GM12878 (cell line): ENCODE measurements around the gene PML.

Experiments used
- BCL11A ChIP-seq: IDR thresholded peaks from 2 replicates; pipeline ENCODE4 v1.6.1; 2011; ENCODE audit warnings: low read depth, low read length
- DPF2 ChIP-seq: fragments of 450-650 bp; IDR thresholded peaks from 2 replicates; pipeline ENCODE4 v1.6.1; 2017; ENCODE audit warnings: mild to moderate bottlenecking
- EP300 ChIP-seq, 2 experiments: fragments of 150-350 bp in 1 of 2; IDR thresholded peaks; 2 replicates each; pipeline ENCODE4 v1.6.1; 2011 to 2012; ENCODE audit warnings: low read depth in 2 of 2, low read length in 2 of 2, borderline replicate concordance in 1 of 2, improper control_type of control experiment in 1 of 2, inconsistent platforms in 1 of 2; ENCODE audit not compliant: control insufficient read depth in 1 of 2
- HDAC2 ChIP-seq: fragments of 200-600 bp; sonication (generic); IDR thresholded peaks from 2 replicates; pipeline ENCODE4 v1.6.1; 2017
- MXI1 ChIP-seq: fragments of 150-350 bp; IDR thresholded peaks from 2 replicates; pipeline ENCODE4 v1.6.1; 2011; ENCODE audit warnings: low read depth, mild to moderate bottlenecking, inconsistent platforms, low read length, improper control_type of control experiment
- POLR2A ChIP-seq: IDR thresholded peaks from 2 replicates; pipeline ENCODE4 v1.6.1; 2011; ENCODE audit warnings: low read depth, mild to moderate bottlenecking, low read length
- RCOR1 ChIP-seq: conservative IDR thresholded peaks from 2 replicates; pipeline ENCODE4 v1.6.1; 2012; ENCODE audit warnings: low read depth, low read length, improper control_type of control experiment
- ZNF217 ChIP-seq: fragments of 450-650 bp; IDR thresholded peaks from 2 replicates; pipeline ENCODE4 v1.6.1; 2017; ENCODE audit warnings: antibody characterized with exemption, mild to moderate bottlenecking
- ZZZ3 ChIP-seq: IDR thresholded peaks from 2 replicates; pipeline ENCODE4 v1.6.1; 2011; ENCODE audit warnings: low read depth; ENCODE audit not compliant: control insufficient read depth, insufficient read length
- TF ChIP-seq, protein P1 (sequence below): IDR thresholded peaks from 2 replicates; pipeline ENCODE4 v1.6.1; 2012; ENCODE audit warnings: mild to moderate bottlenecking, low read depth, low read length
- TF ChIP-seq, protein P2 (sequence below), 3 experiments: IDR thresholded peaks in 2 of 3; conservative IDR thresholded peaks in 1 of 3; 2 replicates each; pipeline ENCODE4 v1.5.1; 2011; ENCODE audit warnings: low read depth in 3 of 3, low read length in 3 of 3, mild to moderate bottlenecking in 3 of 3, control low read depth in 2 of 3, moderate library complexity in 2 of 3, inconsistent platforms in 1 of 3, mixed read lengths in 1 of 3; ENCODE audit not compliant: control insufficient read depth in 2 of 3, insufficient read depth in 1 of 3; ENCODE audit errors: extremely low read depth in 1 of 3
- TF ChIP-seq, protein P3 (sequence below): IDR thresholded peaks from 2 replicates; pipeline ENCODE4 v1.6.1; 2012; ENCODE audit warnings: low read depth, low read length, improper control_type of control experiment
- TF ChIP-seq, protein P4 (sequence below): fragments of 450-650 bp; formaldehyde crosslinking; IDR thresholded peaks from 2 replicates; pipeline ENCODE4 v1.5.0; 2022; ENCODE audit warnings: mild to moderate bottlenecking, missing genetic modification characterization
- TF ChIP-seq, protein P5 (sequence below): fragments of 450-650 bp; formaldehyde crosslinking; IDR thresholded peaks from 2 replicates; pipeline ENCODE4 v1.4.0; 2022; ENCODE audit warnings: mild to moderate bottlenecking, moderate library complexity

DNA sequence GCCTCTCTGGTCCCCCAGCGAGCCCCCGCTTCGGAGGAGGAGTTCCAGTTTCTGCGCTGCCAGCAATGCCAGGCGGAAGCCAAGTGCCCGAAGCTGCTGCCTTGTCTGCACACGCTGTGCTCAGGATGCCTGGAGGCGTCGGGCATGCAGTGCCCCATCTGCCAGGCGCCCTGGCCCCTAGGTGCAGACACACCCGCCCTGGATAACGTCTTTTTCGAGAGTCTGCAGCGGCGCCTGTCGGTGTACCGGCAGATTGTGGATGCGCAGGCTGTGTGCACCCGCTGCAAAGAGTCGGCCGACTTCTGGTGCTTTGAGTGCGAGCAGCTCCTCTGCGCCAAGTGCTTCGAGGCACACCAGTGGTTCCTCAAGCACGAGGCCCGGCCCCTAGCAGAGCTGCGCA lies 3.5 kb downstream of the PML start:
- TF ChIP-seq, protein P1, sequence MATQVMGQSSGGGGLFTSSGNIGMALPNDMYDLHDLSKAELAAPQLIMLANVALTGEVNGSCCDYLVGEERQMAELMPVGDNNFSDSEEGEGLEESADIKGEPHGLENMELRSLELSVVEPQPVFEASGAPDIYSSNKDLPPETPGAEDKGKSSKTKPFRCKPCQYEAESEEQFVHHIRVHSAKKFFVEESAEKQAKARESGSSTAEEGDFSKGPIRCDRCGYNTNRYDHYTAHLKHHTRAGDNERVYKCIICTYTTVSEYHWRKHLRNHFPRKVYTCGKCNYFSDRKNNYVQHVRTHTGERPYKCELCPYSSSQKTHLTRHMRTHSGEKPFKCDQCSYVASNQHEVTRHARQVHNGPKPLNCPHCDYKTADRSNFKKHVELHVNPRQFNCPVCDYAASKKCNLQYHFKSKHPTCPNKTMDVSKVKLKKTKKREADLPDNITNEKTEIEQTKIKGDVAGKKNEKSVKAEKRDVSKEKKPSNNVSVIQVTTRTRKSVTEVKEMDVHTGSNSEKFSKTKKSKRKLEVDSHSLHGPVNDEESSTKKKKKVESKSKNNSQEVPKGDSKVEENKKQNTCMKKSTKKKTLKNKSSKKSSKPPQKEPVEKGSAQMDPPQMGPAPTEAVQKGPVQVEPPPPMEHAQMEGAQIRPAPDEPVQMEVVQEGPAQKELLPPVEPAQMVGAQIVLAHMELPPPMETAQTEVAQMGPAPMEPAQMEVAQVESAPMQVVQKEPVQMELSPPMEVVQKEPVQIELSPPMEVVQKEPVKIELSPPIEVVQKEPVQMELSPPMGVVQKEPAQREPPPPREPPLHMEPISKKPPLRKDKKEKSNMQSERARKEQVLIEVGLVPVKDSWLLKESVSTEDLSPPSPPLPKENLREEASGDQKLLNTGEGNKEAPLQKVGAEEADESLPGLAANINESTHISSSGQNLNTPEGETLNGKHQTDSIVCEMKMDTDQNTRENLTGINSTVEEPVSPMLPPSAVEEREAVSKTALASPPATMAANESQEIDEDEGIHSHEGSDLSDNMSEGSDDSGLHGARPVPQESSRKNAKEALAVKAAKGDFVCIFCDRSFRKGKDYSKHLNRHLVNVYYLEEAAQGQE, result no peak
- TF ChIP-seq BCL11A, result no peak
- TF ChIP-seq, protein P2, sequence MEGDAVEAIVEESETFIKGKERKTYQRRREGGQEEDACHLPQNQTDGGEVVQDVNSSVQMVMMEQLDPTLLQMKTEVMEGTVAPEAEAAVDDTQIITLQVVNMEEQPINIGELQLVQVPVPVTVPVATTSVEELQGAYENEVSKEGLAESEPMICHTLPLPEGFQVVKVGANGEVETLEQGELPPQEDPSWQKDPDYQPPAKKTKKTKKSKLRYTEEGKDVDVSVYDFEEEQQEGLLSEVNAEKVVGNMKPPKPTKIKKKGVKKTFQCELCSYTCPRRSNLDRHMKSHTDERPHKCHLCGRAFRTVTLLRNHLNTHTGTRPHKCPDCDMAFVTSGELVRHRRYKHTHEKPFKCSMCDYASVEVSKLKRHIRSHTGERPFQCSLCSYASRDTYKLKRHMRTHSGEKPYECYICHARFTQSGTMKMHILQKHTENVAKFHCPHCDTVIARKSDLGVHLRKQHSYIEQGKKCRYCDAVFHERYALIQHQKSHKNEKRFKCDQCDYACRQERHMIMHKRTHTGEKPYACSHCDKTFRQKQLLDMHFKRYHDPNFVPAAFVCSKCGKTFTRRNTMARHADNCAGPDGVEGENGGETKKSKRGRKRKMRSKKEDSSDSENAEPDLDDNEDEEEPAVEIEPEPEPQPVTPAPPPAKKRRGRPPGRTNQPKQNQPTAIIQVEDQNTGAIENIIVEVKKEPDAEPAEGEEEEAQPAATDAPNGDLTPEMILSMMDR (IDR thresholded peaks at IDR 0.05 in 2 of 3, conservative IDR thresholded peaks at IDR 0.05 in 1 of 3; ENCODE audit: control insufficient read depth in 2 of 3, extremely low read depth in 1 of 3, insufficient read depth in 1 of 3, low read depth in 3 of 3, low read length in 3 of 3), result no peak
- TF ChIP-seq, protein P3, sequence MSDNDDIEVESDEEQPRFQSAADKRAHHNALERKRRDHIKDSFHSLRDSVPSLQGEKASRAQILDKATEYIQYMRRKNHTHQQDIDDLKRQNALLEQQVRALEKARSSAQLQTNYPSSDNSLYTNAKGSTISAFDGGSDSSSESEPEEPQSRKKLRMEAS, result no peak
- no peak for TF ChIP-seq EP300 (IDR thresholded peaks at IDR 0.05; ENCODE audit: borderline replicate concordance in 1 of 2, control insufficient read depth in 1 of 2, low read depth in 2 of 2, low read length in 2 of 2)
- TF ChIP-seq POLR2A, result no peak
- no peak for TF ChIP-seq DPF2
- TF ChIP-seq, protein P4, sequence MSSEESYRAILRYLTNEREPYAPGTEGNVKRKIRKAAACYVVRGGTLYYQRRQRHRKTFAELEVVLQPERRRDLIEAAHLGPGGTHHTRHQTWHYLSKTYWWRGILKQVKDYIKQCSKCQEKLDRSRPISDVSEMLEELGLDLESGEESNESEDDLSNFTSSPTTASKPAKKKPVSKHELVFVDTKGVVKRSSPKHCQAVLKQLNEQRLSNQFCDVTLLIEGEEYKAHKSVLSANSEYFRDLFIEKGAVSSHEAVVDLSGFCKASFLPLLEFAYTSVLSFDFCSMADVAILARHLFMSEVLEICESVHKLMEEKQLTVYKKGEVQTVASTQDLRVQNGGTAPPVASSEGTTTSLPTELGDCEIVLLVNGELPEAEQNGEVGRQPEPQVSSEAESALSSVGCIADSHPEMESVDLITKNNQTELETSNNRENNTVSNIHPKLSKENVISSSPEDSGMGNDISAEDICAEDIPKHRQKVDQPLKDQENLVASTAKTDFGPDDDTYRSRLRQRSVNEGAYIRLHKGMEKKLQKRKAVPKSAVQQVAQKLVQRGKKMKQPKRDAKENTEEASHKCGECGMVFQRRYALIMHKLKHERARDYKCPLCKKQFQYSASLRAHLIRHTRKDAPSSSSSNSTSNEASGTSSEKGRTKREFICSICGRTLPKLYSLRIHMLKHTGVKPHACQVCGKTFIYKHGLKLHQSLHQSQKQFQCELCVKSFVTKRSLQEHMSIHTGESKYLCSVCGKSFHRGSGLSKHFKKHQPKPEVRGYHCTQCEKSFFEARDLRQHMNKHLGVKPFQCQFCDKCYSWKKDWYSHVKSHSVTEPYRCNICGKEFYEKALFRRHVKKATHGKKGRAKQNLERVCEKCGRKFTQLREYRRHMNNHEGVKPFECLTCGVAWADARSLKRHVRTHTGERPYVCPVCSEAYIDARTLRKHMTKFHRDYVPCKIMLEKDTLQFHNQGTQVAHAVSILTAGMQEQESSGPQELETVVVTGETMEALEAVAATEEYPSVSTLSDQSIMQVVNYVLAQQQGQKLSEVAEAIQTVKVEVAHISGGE (CRISPR knock-in tag), result no peak
- no peak for TF ChIP-seq RCOR1
- TF ChIP-seq HDAC2, result no peak
- TF ChIP-seq ZZZ3, result no peak
- no peak for TF ChIP-seq MXI1
- TF ChIP-seq ZNF217, result no peak
- TF ChIP-seq, protein P5, sequence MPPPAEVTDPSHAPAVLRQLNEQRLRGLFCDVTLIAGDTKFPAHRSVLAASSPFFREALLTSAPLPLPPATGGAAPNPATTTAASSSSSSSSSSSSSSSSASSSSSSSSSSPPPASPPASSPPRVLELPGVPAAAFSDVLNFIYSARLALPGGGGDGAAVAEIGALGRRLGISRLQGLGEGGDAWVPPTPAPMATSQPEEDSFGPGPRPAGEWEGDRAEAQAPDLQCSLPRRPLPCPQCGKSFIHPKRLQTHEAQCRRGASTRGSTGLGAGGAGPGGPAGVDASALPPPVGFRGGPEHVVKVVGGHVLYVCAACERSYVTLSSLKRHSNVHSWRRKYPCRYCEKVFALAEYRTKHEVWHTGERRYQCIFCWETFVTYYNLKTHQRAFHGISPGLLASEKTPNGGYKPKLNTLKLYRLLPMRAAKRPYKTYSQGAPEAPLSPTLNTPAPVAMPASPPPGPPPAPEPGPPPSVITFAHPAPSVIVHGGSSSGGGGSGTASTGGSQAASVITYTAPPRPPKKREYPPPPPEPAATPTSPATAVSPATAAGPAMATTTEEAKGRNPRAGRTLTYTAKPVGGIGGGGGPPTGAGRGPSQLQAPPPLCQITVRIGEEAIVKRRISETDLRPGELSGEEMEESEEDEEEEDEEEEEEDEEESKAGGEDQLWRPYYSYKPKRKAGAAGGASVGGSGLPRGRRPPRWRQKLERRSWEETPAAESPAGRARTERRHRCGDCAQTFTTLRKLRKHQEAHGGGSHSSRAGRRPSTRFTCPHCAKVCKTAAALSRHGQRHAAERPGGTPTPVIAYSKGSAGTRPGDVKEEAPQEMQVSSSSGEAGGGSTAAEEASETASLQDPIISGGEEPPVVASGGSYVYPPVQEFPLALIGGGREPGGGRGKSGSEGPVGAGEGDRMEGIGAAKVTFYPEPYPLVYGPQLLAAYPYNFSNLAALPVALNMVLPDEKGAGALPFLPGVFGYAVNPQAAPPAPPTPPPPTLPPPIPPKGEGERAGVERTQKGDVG, result no peak
